CD8-positive, alpha-beta memory T cell (primary cell): ENCODE measurements around the gene STOM. TPM values are rescaled to one million over a fixed set of nuclear protein-coding genes. Genes with fewer than 3 reads are reported as not detected.

Source experiments
- CTCF ChIA-PET: fragments of 350-600 bp; sonication (Branson Sonifier 250); formaldehyde crosslinking; loops from one replicate; lab custom pipeline; 2021; ENCODE audit warnings: antibody characterized with exemption; lab: Charles Lee
- POLR2A ChIA-PET: fragments of 350-600 bp; sonication (Branson Sonifier 250); formaldehyde crosslinking; loops from one replicate; lab custom pipeline; 2021; ENCODE audit warnings: antibody characterized with exemption; lab: Charles Lee
- DNase-seq, 5 donors: peaks; one replicate each; pipeline versions ENCODE4 v3.0.0 to v3.0.0-alpha.2; 2020 to 2022; ENCODE audit warnings: mixed read lengths in 1 of 5
- H3K27ac ChIP-seq: one replicate; pipeline ENCODE4 v1.7.0; 2013; ENCODE audit warnings: low read depth, mild to moderate bottlenecking, low read length, moderate library complexity
- H3K27me3 ChIP-seq: 2 replicates; pipeline ENCODE4 v1.7.0; 2013; ENCODE audit warnings: low read length, mild to moderate bottlenecking; ENCODE audit not compliant: insufficient read depth, poor library complexity, severe bottlenecking
- H3K36me3 ChIP-seq: 2 replicates; pipeline ENCODE4 v1.7.0; 2013; ENCODE audit warnings: mild to moderate bottlenecking, low read length, moderate library complexity; ENCODE audit not compliant: insufficient read depth
- H3K4me1 ChIP-seq: 2 replicates; pipeline ENCODE4 v1.7.0; 2013; ENCODE audit warnings: mild to moderate bottlenecking, low read length, moderate library complexity; ENCODE audit not compliant: insufficient read depth
- H3K4me3 ChIP-seq: 2 replicates; pipeline ENCODE4 v1.7.0; 2013; ENCODE audit warnings: mild to moderate bottlenecking, low read length
- H3K9me3 ChIP-seq: 2 replicates; pipeline ENCODE4 v1.7.0; 2013; ENCODE audit warnings: mild to moderate bottlenecking, low read length
- H3K27ac Mint-ChIP-seq, 8 donors: one replicate each; pipeline ENCODE4 v1.8.0; 2020 to 2021; ENCODE audit warnings: mixed read lengths in 8 of 8, mild to moderate bottlenecking in 6 of 8, inconsistent platforms in 3 of 8, moderate library complexity in 3 of 8
- H3K27me3 Mint-ChIP-seq, 2 donors: one replicate each; pipeline ENCODE4 v1.8.0; 2020 to 2021; ENCODE audit warnings: mixed read lengths in 2 of 2, mild to moderate bottlenecking in 1 of 2, moderate library complexity in 1 of 2
- H3K36me3 Mint-ChIP-seq, 3 donors: one replicate each; pipeline ENCODE4 v1.8.0; 2020 to 2021; ENCODE audit warnings: mixed read lengths in 3 of 3, inconsistent platforms in 1 of 3, mild to moderate bottlenecking in 1 of 3
- H3K4me1 Mint-ChIP-seq, 3 donors: one replicate each; pipeline ENCODE4 v1.8.0; 2020 to 2021; ENCODE audit warnings: mixed read lengths in 3 of 3, inconsistent platforms in 1 of 3, mild to moderate bottlenecking in 1 of 3
- H3K4me3 Mint-ChIP-seq, 7 donors: one replicate each; pipeline ENCODE4 v1.8.0; 2020 to 2021; ENCODE audit warnings: mixed read lengths in 7 of 7, mild to moderate bottlenecking in 6 of 7, moderate library complexity in 4 of 7, inconsistent platforms in 2 of 7
- H3K9me3 Mint-ChIP-seq, 5 donors: one replicate each; pipeline ENCODE4 v1.8.0; 2020 to 2022; ENCODE audit warnings: mixed read lengths in 5 of 5, mild to moderate bottlenecking in 3 of 5, moderate library complexity in 2 of 5, inconsistent platforms in 1 of 5
- polyA plus RNA-seq: library from polyadenylated mRNA; unstranded; fragments of 300-500 nt; fragmentation: Illumina TruSeq; gene quantifications from one replicate; pipeline ENCODE4 v1.2.3, GENCODE V29; 2021
- total RNA-seq, 2 experiments: library from RNA; stranded (reverse); gene quantifications; one replicate each; pipeline ENCODE4 v1.2.3, GENCODE V29; 2021

The STOM gene
- total and polyA plus RNA-seq, 3 experiments from 2014 or later = 63.0 to 315 (median 67.3) TPM

GRCh38 chr9:121323449-121324151 lies 46.5 kb downstream of the STOM start:
- Mint-ChIP-seq H3K9me3 (no peaks in the 10 kb centered on the region), H3K36me3 (peaks cover 0 to 10% (median 4%) of the 10 kb centered on the region in 3 donors), H3K4me3 (no peak overlapping the region), H3K4me1 (peaks cover 29 to 43% (median 34%) of the 10 kb centered on the region in 3 donors), H3K27me3 (no peaks in the 10 kb centered on the region), H3K27ac (peak overlapping the region in 1 of 8 donors; percentile 45)
- no peaks in the 10 kb centered on the region for H3K36me3 ChIP-seq
- H3K27me3 ChIP-seq = no peaks in the 10 kb centered on the region
- no peaks in the 10 kb centered on the region for H3K9me3 ChIP-seq
- H3K27ac ChIP-seq = no peak overlapping the region
- ChIA-PET POLR2A (no interaction called here), CTCF (interaction anchor here (7.7 kb wide), 1 partner anchor 53 kb away, joined by 204 read pairs; no protein-coding TSS in a partner anchor)
- no peak overlapping the region for H3K4me3 ChIP-seq
- H3K4me1 ChIP-seq = peaks cover 13% of the 10 kb centered on the region
- no peak for DNase-seq

- ChIA-PET POLR2A (no interaction called here), CTCF (interaction anchor here (7.7 kb wide), 1 partner anchor 53 kb away, joined by 204 read pairs; no protein-coding TSS in a partner anchor)
- H3K9me3 Mint-ChIP-seq = no peaks in the 10 kb centered on the region
- no peaks in the 10 kb centered on the region for H3K9me3 ChIP-seq
- H3K27me3 ChIP-seq = no peaks in the 10 kb centered on the region
- DNase-seq = no peak
- H3K4me3 Mint-ChIP-seq = no peak overlapping the region
- H3K27ac ChIP-seq = no peak overlapping the region
- peak overlapping the region in 1 of 8 donors; percentile 10 for H3K27ac Mint-ChIP-seq
- peaks cover 29 to 43% (median 34%) of the 10 kb centered on the region in 3 donors for H3K4me1 Mint-ChIP-seq
- peaks cover 0 to 6% (median 4%) of the 10 kb centered on the region in 3 donors for H3K36me3 Mint-ChIP-seq
- no peak overlapping the region for H3K4me3 ChIP-seq
- H3K36me3 ChIP-seq = no peaks in the 10 kb centered on the region
- peaks cover 13% of the 10 kb centered on the region for H3K4me1 ChIP-seq
- H3K27me3 Mint-ChIP-seq = no peaks in the 10 kb centered on the region
These were observed 47.2 kb downstream of the STOM start for GRCh38 chr9:121322737-121323448.

GRCh38 chr9:121322037-121322736 lies 47.9 kb downstream of the STOM start:
- no peak overlapping the region for H3K4me3 ChIP-seq
- H3K27ac Mint-ChIP-seq = peak overlapping the region in 2 of 8 donors; percentile 8 to 10
- peaks cover 29 to 43% (median 34%) of the 10 kb centered on the region in 3 donors for H3K4me1 Mint-ChIP-seq
- H3K9me3 ChIP-seq = no peaks in the 10 kb centered on the region
- peaks cover 13% of the 10 kb centered on the region for H3K4me1 ChIP-seq
- H3K9me3 Mint-ChIP-seq = no peaks in the 10 kb centered on the region
- no peaks in the 10 kb centered on the region for H3K36me3 ChIP-seq
- ChIA-PET CTCF (interaction anchor here (3.0 to 7.7 kb wide), 4 partner anchors 28 to 109 kb away, joined by 20 to 212 read pairs (median 118); no protein-coding TSS in a partner anchor), POLR2A (no interaction called here)
- H3K27me3 Mint-ChIP-seq = no peaks in the 10 kb centered on the region
- H3K4me3 Mint-ChIP-seq = peak overlapping the region in 1 of 7 donors; percentile 13
- DNase-seq = no peak
- H3K27me3 ChIP-seq = no peaks in the 10 kb centered on the region
- H3K36me3 Mint-ChIP-seq = peaks cover 0 to 9% (median 8%) of the 10 kb centered on the region in 3 donors
- H3K27ac ChIP-seq = no peak overlapping the region

- Mint-ChIP-seq H3K27ac (peak overlapping the region in 3 of 8 donors; percentile 34 to 66 (median 35)), H3K9me3 (no peaks in the 10 kb centered on the region), H3K36me3 (peaks cover 0 to 10% (median 8%) of the 10 kb centered on the region in 3 donors), H3K27me3 (no peaks in the 10 kb centered on the region), H3K4me1 (peaks cover 29 to 43% (median 34%) of the 10 kb centered on the region in 3 donors), H3K4me3 (peak overlapping the region; percentile 34 to 80 (median 51))
- POLR2A ChIA-PET = interaction anchor here (1.2 to 2.1 kb wide), 3 partner anchors 52 to 200 kb away, joined by 4 to 9 read pairs (median 6); no protein-coding TSS in a partner anchor
- Histone ChIP-seq H3K27me3 (no peaks in the 10 kb centered on the region), H3K9me3 (no peaks in the 10 kb centered on the region), H3K4me3 (no peak overlapping the region), H3K36me3 (no peaks in the 10 kb centered on the region), H3K27ac (no peak overlapping the region), H3K4me1 (peaks cover 13% of the 10 kb centered on the region)
- DNase-seq = peak in 3 of 5 donors; percentile 17 to 55 (median 21)
- CTCF ChIA-PET = interaction anchor here (0.6 to 7.7 kb wide), 22 partner anchors 8 to 108 kb away, joined by 3 to 212 read pairs (median 8); no protein-coding TSS in a partner anchor
These were observed 49.0 kb downstream of the STOM start for GRCh38 chr9:121321016-121321503.

GRCh38 chr9:121319383-121319780 lies 50.7 kb downstream of the STOM start:
- Mint-ChIP-seq H3K9me3 (no peaks in the 10 kb centered on the region), H3K27ac (peak overlapping the region in 1 of 8 donors; percentile 36), H3K27me3 (no peaks in the 10 kb centered on the region), H3K4me3 (no peak overlapping the region), H3K36me3 (peaks cover 0 to 9% (median 4%) of the 10 kb centered on the region in 3 donors), H3K4me1 (peaks cover 20 to 34% (median 27%) of the 10 kb centered on the region in 3 donors)
- Histone ChIP-seq H3K27me3 (no peaks in the 10 kb centered on the region), H3K27ac (no peak overlapping the region), H3K4me1 (peaks cover 13% of the 10 kb centered on the region), H3K9me3 (no peaks in the 10 kb centered on the region), H3K36me3 (no peaks in the 10 kb centered on the region), H3K4me3 (no peak overlapping the region)
- ChIA-PET CTCF (interaction anchor here (0.7 to 7.7 kb wide), 41 partner anchors 10 to 564 kb away, joined by 3 to 212 read pairs (median 6); partner anchors contain the start of gene GGTA1), POLR2A (interaction anchor here (2.1 kb wide), 1 partner anchor 57 kb away, joined by 9 read pairs; no protein-coding TSS in a partner anchor)
- no peak for DNase-seq

GRCh38 chr9:121318631-121319382 lies 51.2 kb downstream of the STOM start:
- Histone ChIP-seq H3K4me1 (peaks cover 13% of the 10 kb centered on the region), H3K9me3 (no peaks in the 10 kb centered on the region), H3K27ac (no peak overlapping the region), H3K36me3 (no peaks in the 10 kb centered on the region), H3K27me3 (no peaks in the 10 kb centered on the region), H3K4me3 (no peak overlapping the region)
- ChIA-PET CTCF (interaction anchor here (1.0 to 7.7 kb wide), 20 partner anchors 10 to 179 kb away, joined by 3 to 212 read pairs (median 9); no protein-coding TSS in a partner anchor), POLR2A (no interaction called here)
- H3K27ac Mint-ChIP-seq = peak overlapping the region in 1 of 8 donors; percentile 36
- no peaks in the 10 kb centered on the region for H3K27me3 Mint-ChIP-seq
- H3K4me3 Mint-ChIP-seq = no peak overlapping the region
- peaks cover 0 to 11% (median 4%) of the 10 kb centered on the region in 3 donors for H3K36me3 Mint-ChIP-seq
- DNase-seq = no peak
- no peaks in the 10 kb centered on the region for H3K9me3 Mint-ChIP-seq
- H3K4me1 Mint-ChIP-seq = peaks cover 20 to 31% (median 27%) of the 10 kb centered on the region in 3 donors
